GM23338 (cell line): ENCODE results near the gene EEF2K. TPM values are rescaled to one million over a fixed set of nuclear protein-coding genes. Genes with fewer than 3 reads are reported as not detected.

ENCODE experiments used
- ATAC-seq: fragments of 200-7000 bp; cut with Tn5 transposase; 3 replicates; pipeline ENCODE4 v1.9.1; 2020
- DNase-seq: peaks from one replicate; pipeline ENCODE4 v3.0.0-alpha.2; 2015; ENCODE audit warnings: low spot score
- H2AFZ ChIP-seq: fragments of 200-600 bp; sonication (generic); 2 replicates; pipeline ENCODE4 v1.8.0; 2016; ENCODE audit warnings: antibody characterized with exemption, mild to moderate bottlenecking, moderate library complexity
- H3F3A ChIP-seq: fragments of 200-600 bp; sonication (generic); replicated peaks from 2 replicates; pipeline ENCODE4 v1.8.0; 2017; ENCODE audit warnings: antibody characterized with exemption, mixed run types, low read depth
- H3K27ac ChIP-seq: fragments of 200-600 bp; sonication (generic); 2 replicates; pipeline ENCODE4 v1.6.1; 2016; ENCODE audit warnings: low read depth
- H3K27me3 ChIP-seq: fragments of 200-600 bp; sonication (generic); 2 replicates; pipeline ENCODE4 v1.8.0; 2016; ENCODE audit warnings: mild to moderate bottlenecking, mixed run types, moderate library complexity; ENCODE audit not compliant: insufficient read depth
- H3K36me3 ChIP-seq: fragments of 200-600 bp; sonication (generic); 2 replicates; pipeline ENCODE4 v1.8.0; 2016; ENCODE audit warnings: mild to moderate bottlenecking; ENCODE audit not compliant: insufficient read depth
- H3K4me1 ChIP-seq: fragments of 200-600 bp; sonication (generic); 2 replicates; pipeline ENCODE4 v1.8.0; 2016; ENCODE audit warnings: mild to moderate bottlenecking, moderate library complexity; ENCODE audit not compliant: insufficient read depth
- H3K4me2 ChIP-seq: fragments of 200-600 bp; sonication (generic); 2 replicates; pipeline ENCODE4 v1.7.1; 2017; ENCODE audit warnings: mixed run types
- H3K4me3 ChIP-seq: fragments of 200-600 bp; sonication (generic); 2 replicates; pipeline ENCODE4 v1.6.1; 2016; ENCODE audit warnings: mixed run types
- H3K79me2 ChIP-seq: fragments of 200-600 bp; sonication (generic); replicated peaks from 2 replicates; pipeline ENCODE4 v1.8.0; 2017; ENCODE audit warnings: mild to moderate bottlenecking; ENCODE audit not compliant: insufficient read depth
- H3K9me2 ChIP-seq: fragments of 200-600 bp; sonication (generic); 2 replicates; pipeline ENCODE4 v1.8.0; 2017; ENCODE audit not compliant: insufficient read depth
- H4K20me1 ChIP-seq: fragments of 200-600 bp; sonication (generic); replicated peaks from 2 replicates; pipeline ENCODE4 v1.8.0; 2017; ENCODE audit warnings: mild to moderate bottlenecking; ENCODE audit not compliant: insufficient read depth
- H3K27ac Mint-ChIP-seq: 2 replicates; pipeline ENCODE4 v1.8.0; 2020; ENCODE audit warnings: inconsistent platforms, mild to moderate bottlenecking, moderate library complexity, mixed read lengths
- H3K27me3 Mint-ChIP-seq: 3 replicates; pipeline ENCODE4 v1.8.0; 2022; ENCODE audit warnings: low read depth, mild to moderate bottlenecking, moderate library complexity, mixed read lengths, inconsistent platforms; ENCODE audit not compliant: insufficient read depth, poor library complexity
- H3K36me3 Mint-ChIP-seq: 3 replicates; pipeline ENCODE4 v1.8.0; 2021; ENCODE audit warnings: low read depth, mild to moderate bottlenecking, inconsistent platforms, moderate library complexity, mixed read lengths
- H3K4me1 Mint-ChIP-seq: 3 replicates; pipeline ENCODE4 v1.8.0; 2020; ENCODE audit warnings: mild to moderate bottlenecking, inconsistent platforms, mixed read lengths
- H3K4me3 Mint-ChIP-seq: 3 replicates; pipeline ENCODE4 v1.8.0; 2021; ENCODE audit warnings: moderate library complexity, mild to moderate bottlenecking, inconsistent platforms, mixed read lengths
- H3K9me3 Mint-ChIP-seq: 3 replicates; pipeline ENCODE4 v1.8.0; 2020; ENCODE audit warnings: moderate library complexity, mild to moderate bottlenecking, inconsistent platforms, mixed read lengths
- CREB1 ChIP-seq: fragments of 250-450 bp; sonication (Bioruptor Pico); IDR thresholded peaks from 2 replicates; pipeline ENCODE4 v1.5.0; 2020; ENCODE audit warnings: low read depth, mild to moderate bottlenecking, moderate library complexity
- CTCF ChIP-seq, 2 experiments: fragments of 200-600 bp in 1 of 2; sonication (generic) in 1 of 2; conservative IDR thresholded peaks; 2 replicates each; pipeline versions ENCODE4 v1.5.1 to v1.6.1; 2016 to 2017; ENCODE audit warnings: antibody characterized with exemption in 2 of 2, low read depth in 2 of 2, mild to moderate bottlenecking in 2 of 2, moderate library complexity in 1 of 2
- EZH2 ChIP-seq: fragments of 200-600 bp; sonication (generic); IDR thresholded peaks from one replicate; pipeline ENCODE4 v1.8.0; 2017; ENCODE audit warnings: antibody characterized with exemption, mild to moderate bottlenecking, low read depth; ENCODE audit not compliant: unreplicated experiment
- EZH2phosphoT487 ChIP-seq: fragments of 200-600 bp; sonication (generic); IDR thresholded peaks from one replicate; pipeline ENCODE4 v1.8.1; 2018; ENCODE audit warnings: antibody characterized with exemption; ENCODE audit not compliant: unreplicated experiment
- POLR2AphosphoS5 ChIP-seq: IDR thresholded peaks from 2 replicates; pipeline ENCODE4 v1.6.1; 2016; ENCODE audit warnings: antibody characterized with exemption, low read depth
- REST ChIP-seq: IDR thresholded peaks from one replicate; pipeline ENCODE4 v1.6.1; 2018; ENCODE audit warnings: antibody characterized with exemption; ENCODE audit not compliant: unreplicated experiment
- STAT1 ChIP-seq: IDR thresholded peaks from one replicate; pipeline ENCODE4 v1.6.1; 2016; ENCODE audit warnings: antibody characterized with exemption; ENCODE audit not compliant: unreplicated experiment
- ZNF114 ChIP-seq: fragments of 250-450 bp; sonication (Bioruptor Pico); IDR thresholded peaks from 2 replicates; pipeline ENCODE4 v1.5.0; 2020; ENCODE audit warnings: mild to moderate bottlenecking, moderate library complexity
- polyA plus RNA-seq: library from polyadenylated mRNA; unstranded; fragments of >200 nt; fragmentation: Nextera tagmentation; extraction: Ambion mirVana; gene quantifications from 2 replicates; pipeline ENCODE4 v1.2.1, GENCODE V29; 2016
- total RNA-seq: library from RNA; depleted of rRNA; stranded (reverse); fragments of >200 nt; shearing (Covaris generic); gene quantifications from 2 replicates; pipeline ENCODE4 v1.2.3, GENCODE V29; 2014

EEF2K gene
- total and polyA plus RNA-seq, 2 experiments from 2014 or later: 5.4 to 23.9 TPM

GRCh38 chr16:22161999-22162655 lies 44.0 kb upstream of the EEF2K start, which contains the start of gene SDR42E2:
Gene SDR42E2, plus strand, starts transcription at chr16:22162506. Its CDS starts 3,077 bp downstream, at chr16:22165583.
- no peaks in the 10 kb centered on the region for H3K4me1 Mint-ChIP-seq
- no peaks in the 10 kb centered on the region; the same call in none of the 2 replicates for H3K4me1 ChIP-seq
- peak; percentile 89 for DNase-seq
- H3K4me2 ChIP-seq: peak within 1 kb of the TSS; percentile 91
- H3K4me3 ChIP-seq: peak within 1 kb of the TSS; percentile 68
- H3K4me3 Mint-ChIP-seq: peak within 1 kb of the TSS; percentile 67
- H3K9me3 Mint-ChIP-seq: no peaks in the 10 kb centered on the region
- H3K79me2 ChIP-seq: no peaks in the 10 kb centered on the region
- peaks cover 26% of the 10 kb centered on the region for H3K27me3 ChIP-seq
- no peak within 1 kb of the TSS for H3K27ac Mint-ChIP-seq
- no peaks in the 10 kb centered on the region for H4K20me1 ChIP-seq
- ATAC-seq: peak; percentile 96
- peaks cover 8% of the 10 kb centered on the region for H3K27me3 Mint-ChIP-seq
- H3K36me3 Mint-ChIP-seq: no peaks in the 10 kb centered on the region
- 0 out of 2 replicates have a peak, but pooled peaks cover 6% of the 10 kb centered on the region for H3F3A ChIP-seq
- no peak for TF ChIP-seq EZH2phosphoT487
- TF ChIP-seq EZH2: no peak
- TF ChIP-seq POLR2AphosphoS5: peak; percentile 76
- no peak for TF ChIP-seq ZNF114 (CRISPR knock-in tag)
- TF ChIP-seq CTCF (conservative IDR thresholded peaks at IDR 0.05; ENCODE audit: low read depth in 2 of 2): no peak
- H3K9me2 ChIP-seq: peaks cover 8% of the 10 kb centered on the region; the same call in 1 of the 2 replicates
- H3K27ac ChIP-seq: no peak within 1 kb of the TSS
- no peaks in the 10 kb centered on the region for H3K36me3 ChIP-seq
- peak within 1 kb of the TSS; percentile 100 for H2AFZ ChIP-seq

- no peak for TF ChIP-seq CREB1
Observed at GRCh38 chr16:22162656-22163009, 43.4 kb upstream of the EEF2K start.

DNA sequence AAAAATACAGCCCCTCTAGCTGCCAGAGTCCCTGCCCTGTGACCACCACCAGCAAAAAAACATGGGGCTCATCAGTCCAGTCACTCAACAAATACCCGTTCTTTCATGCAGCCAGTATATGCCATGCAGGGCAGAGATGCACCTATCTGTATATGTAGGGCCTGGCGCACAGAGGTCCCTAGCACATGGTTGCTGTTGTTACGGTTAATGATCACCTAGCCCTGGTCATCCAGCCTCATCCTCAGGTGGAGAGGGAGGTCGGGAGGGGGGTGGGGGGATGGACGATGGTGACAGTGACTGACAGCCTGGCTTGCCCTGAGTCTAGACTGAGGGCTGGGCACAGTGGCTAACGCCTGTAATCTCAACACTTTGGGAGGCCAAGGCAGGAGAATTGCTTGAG lies 42.3 kb upstream of the EEF2K start:
- Histone ChIP-seq H3K27me3 (peaks cover 26% of the 10 kb centered on the region), H3K4me1 (no peaks in the 10 kb centered on the region; the same call in none of the 2 replicates), H3K4me2 (no peak overlapping the region), H2AFZ (no peak overlapping the region), H3K4me3 (no peak overlapping the region), H3K9me2 (peaks cover 8% of the 10 kb centered on the region; the same call in 1 of the 2 replicates), H3F3A (0 out of 2 replicates have a peak, but pooled peaks cover 6% of the 10 kb centered on the region), H3K27ac (no peak overlapping the region), H3K79me2 (no peaks in the 10 kb centered on the region), H3K36me3 (no peaks in the 10 kb centered on the region), H4K20me1 (no peaks in the 10 kb centered on the region)
- no peaks in the 10 kb centered on the region; the same call in 2 of the 3 replicates for H3K9me3 Mint-ChIP-seq
- DNase-seq: no peak
- peaks cover 5% of the 10 kb centered on the region for H3K27me3 Mint-ChIP-seq
- H3K4me1 Mint-ChIP-seq: no peaks in the 10 kb centered on the region
- H3K4me3 Mint-ChIP-seq: no peak overlapping the region
- no peak overlapping the region for H3K27ac Mint-ChIP-seq
- ATAC-seq: no peak
- H3K36me3 Mint-ChIP-seq: peaks cover 4% of the 10 kb centered on the region; the same call in 2 of the 3 replicates
- TF ChIP-seq REST: no peak
- TF ChIP-seq STAT1: no peak

More at GRCh38 chr16:22162656-22163009, 43.4 kb upstream of the EEF2K start:
- H3K27me3 Mint-ChIP-seq: peaks cover 8% of the 10 kb centered on the region
- no peaks in the 10 kb centered on the region for H4K20me1 ChIP-seq
- peaks cover 26% of the 10 kb centered on the region for H3K27me3 ChIP-seq
- H3K9me2 ChIP-seq: peaks cover 8% of the 10 kb centered on the region; the same call in 1 of the 2 replicates
- no peaks in the 10 kb centered on the region for H3K4me1 Mint-ChIP-seq
- H3K9me3 Mint-ChIP-seq: no peaks in the 10 kb centered on the region; the same call in 2 of the 3 replicates
- H3K27ac Mint-ChIP-seq: no peak overlapping the region
- H3K79me2 ChIP-seq: no peaks in the 10 kb centered on the region
- ATAC-seq (peak; percentile 41), DNase-seq (no peak)
- peaks cover 3% of the 10 kb centered on the region; the same call in 2 of the 3 replicates for H3K36me3 Mint-ChIP-seq
- H3K4me2 ChIP-seq: peak overlapping the region; percentile 91
- peak overlapping the region; percentile 67 for H3K4me3 Mint-ChIP-seq
- peak overlapping the region; percentile 68 for H3K4me3 ChIP-seq
- H3K27ac ChIP-seq: no peak overlapping the region
- no peaks in the 10 kb centered on the region for H3K36me3 ChIP-seq
- no peaks in the 10 kb centered on the region; the same call in none of the 2 replicates for H3K4me1 ChIP-seq
- H3F3A ChIP-seq: 0 out of 2 replicates have a peak, but pooled peaks cover 6% of the 10 kb centered on the region
- H2AFZ ChIP-seq: peak overlapping the region; percentile 100
